Lung (tissue), 12 donors: ENCODE results near the gene DNAH1. TPM values are rescaled to one million over a fixed set of nuclear protein-coding genes. Genes with fewer than 3 reads are reported as not detected.

Experiments
- ATAC-seq: fragments of 200-7000 bp; cut with Tn5 transposase; one replicate; pipeline ENCODE4 v1.9.1; 2020; ENCODE audit warnings: moderate number of reproducible peaks; ENCODE audit not compliant: insufficient read depth, low FRiP score
- DNase-seq, 3 donors: peaks; one replicate each; pipeline ENCODE4 v3.0.0-alpha.2; 2013 to 2017
- H3K27ac ChIP-seq, 2 donors: one replicate each; pipeline ENCODE4 v1.5.1; 2013; ENCODE audit warnings: mild to moderate bottlenecking in 2 of 2, moderate library complexity in 2 of 2, control low read depth in 1 of 2, inconsistent platforms in 1 of 2, low read depth in 1 of 2, low read length in 1 of 2
- H3K27me3 ChIP-seq, 3 donors: one replicate each; pipeline ENCODE4 v1.5.1; 2013; ENCODE audit warnings: low read length in 2 of 3; ENCODE audit not compliant: control insufficient read depth in 3 of 3, insufficient read depth in 3 of 3
- H3K36me3 ChIP-seq, 4 donors: one replicate each; pipeline ENCODE4 v1.5.1; 2013; ENCODE audit warnings: low read length in 4 of 4, mild to moderate bottlenecking in 1 of 4, moderate library complexity in 1 of 4; ENCODE audit not compliant: control insufficient read depth in 4 of 4, insufficient read depth in 4 of 4
- H3K4me1 ChIP-seq, 5 donors: one replicate each; pipeline ENCODE4 v1.5.1; 2013; ENCODE audit warnings: low read length in 5 of 5, mild to moderate bottlenecking in 2 of 5, moderate library complexity in 1 of 5; ENCODE audit not compliant: control insufficient read depth in 5 of 5, insufficient read depth in 5 of 5
- H3K4me3 ChIP-seq: one replicate; pipeline ENCODE4 v1.5.1; 2013; ENCODE audit warnings: mild to moderate bottlenecking, control low read depth, moderate library complexity
- H3K9ac ChIP-seq, 2 donors: one replicate each; pipeline ENCODE4 v1.5.1; 2013; ENCODE audit warnings: low read length in 2 of 2, control low read depth in 1 of 2; ENCODE audit not compliant: insufficient read depth in 1 of 2
- H3K9me3 ChIP-seq, 4 donors: one replicate each; pipeline ENCODE4 v1.5.1; 2013; ENCODE audit warnings: low read length in 3 of 4, mild to moderate bottlenecking in 1 of 4, moderate library complexity in 1 of 4; ENCODE audit not compliant: control insufficient read depth in 4 of 4, insufficient read depth in 3 of 4
- CTCF ChIP-seq: IDR thresholded peaks from 2 replicates; pipeline ENCODE4 v1.5.1; 2012; ENCODE audit warnings: mild to moderate bottlenecking; ENCODE audit errors: control extremely low read depth, extremely low read depth
- WGBS, 2 donors: extraction: QIAGEN DNeasy Blood & Tissue Kit; methylation state at CpG; one replicate each; pipeline ENCODE4 v1.1.7; 2013; 5-methylcytosine and 5-hydroxymethylcytosine counted together
- polyA plus RNA-seq, 2 donors: library from polyadenylated mRNA; stranded (reverse); fragments of 200-250 nt; gene quantifications; one replicate each; pipeline ENCODE4 v1.2.1, GENCODE V29; 2013
- total RNA-seq, 2 donors: library from RNA; depleted of rRNA in 1 of 2; stranded (reverse); fragments of >200 nt in 1 of 2; gene quantifications; one replicate each; pipeline ENCODE4 v1.2.1, GENCODE V29; 2014 to 2021
- donor health status: control.
- donor health status: control.
- donor health status: Bipolar disorder and iron deficiency.
- donor health status: healthy.
- donor health status: DM: yes; HTN: yes; CAD: no.

Gene DNAH1
- total and polyA plus RNA-seq, 4 donors: 6.1 to 21.5 (median 11.4) TPM

DNA sequence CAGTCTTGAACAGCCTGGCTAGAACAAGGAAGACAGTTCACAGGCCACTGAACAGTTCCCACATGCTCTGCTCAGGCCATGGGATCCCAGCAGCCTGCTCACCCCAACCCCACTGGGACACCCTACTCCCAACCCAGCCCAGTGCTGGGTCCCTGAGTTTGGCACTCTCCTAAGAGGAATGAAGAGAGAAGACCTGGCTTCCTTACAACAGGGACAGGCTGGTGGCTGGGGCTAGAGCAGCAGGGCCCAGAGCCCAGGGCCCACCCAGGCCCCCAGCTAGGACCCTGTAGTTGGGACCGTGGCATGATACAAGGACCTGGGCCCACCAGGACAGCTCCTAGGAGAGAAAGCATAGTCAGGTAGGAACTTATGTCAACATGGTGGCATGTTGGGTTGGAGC is 85.4 kb downstream of the DNAH1 start:
- ATAC-seq (no peak), DNase-seq (no peak)
- Histone ChIP-seq H3K4me3 (no peak overlapping the region), H3K9ac (no peak overlapping the region), H3K9me3 (no peaks in the 10 kb centered on the region), H3K36me3 (peaks cover 19 to 65% (median 35%) of the 10 kb centered on the region in 4 donors), H3K27ac (no peak overlapping the region), H3K4me1 (no peaks in the 10 kb centered on the region), H3K27me3 (no peaks in the 10 kb centered on the region)
- TF ChIP-seq CTCF: no peak
- WGBS, 2 donors: 95 to 100% methylated on average over 1 of the region's 1 CpG

DNA sequence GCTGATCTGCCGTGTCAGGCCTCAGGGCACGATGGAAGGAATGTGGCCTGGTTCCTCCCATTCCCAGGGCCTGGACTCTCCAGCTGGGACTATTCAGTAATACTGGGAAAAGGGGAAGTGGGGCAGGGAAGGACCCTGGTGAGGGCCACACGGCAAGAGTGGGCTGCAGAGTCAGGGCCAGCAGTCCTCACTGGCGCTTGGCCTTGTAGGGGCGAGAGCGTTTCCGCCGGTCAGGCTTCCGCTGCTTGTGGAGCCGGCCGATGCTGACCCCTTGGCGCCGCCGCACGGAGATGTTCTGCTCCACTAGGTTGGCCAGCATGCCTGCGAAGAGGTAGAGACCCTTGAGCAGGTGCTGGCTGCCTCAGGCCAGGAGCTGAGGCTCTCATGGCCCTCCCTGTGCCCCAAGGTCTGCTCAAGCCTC is 86.0 kb downstream of the DNAH1 start:
- Histone ChIP-seq H3K36me3 (peaks cover 19 to 71% (median 40%) of the 10 kb centered on the region in 4 donors), H3K27me3 (no peaks in the 10 kb centered on the region)
- no peak for TF ChIP-seq CTCF

DNA sequence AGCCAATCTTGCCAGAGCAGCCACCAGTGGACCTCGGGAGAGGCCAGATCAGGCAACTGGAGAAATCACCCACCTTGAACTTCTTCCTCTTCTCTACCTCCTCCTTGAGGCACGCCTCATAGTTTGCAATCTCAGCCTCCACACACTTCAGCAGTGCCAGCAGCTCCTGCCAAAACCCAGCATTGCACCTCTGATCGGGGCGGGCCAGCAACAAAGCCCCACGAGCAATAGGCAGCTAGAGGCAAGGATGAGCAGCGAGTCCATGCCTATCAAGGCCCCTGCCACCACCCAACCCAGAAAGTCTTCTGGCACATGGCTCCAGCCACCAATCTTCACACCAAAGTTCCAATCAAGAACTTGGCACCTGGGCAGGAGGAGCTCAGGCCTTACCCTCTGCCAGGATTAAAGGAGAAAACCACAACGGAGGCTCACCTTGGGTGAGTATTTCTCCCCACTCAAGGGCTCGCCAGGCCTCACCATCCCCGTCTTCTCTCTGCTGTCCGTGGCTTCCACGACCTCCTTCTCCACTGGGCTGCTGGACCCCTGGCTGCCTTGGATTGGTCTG is 86.7 kb downstream of the DNAH1 start:
- Histone ChIP-seq H3K9ac (no peak overlapping the region), H3K9me3 (no peaks in the 10 kb centered on the region), H3K36me3 (peaks cover 19 to 76% (median 46%) of the 10 kb centered on the region in 4 donors), H3K27ac (no peak overlapping the region), H3K4me3 (no peak overlapping the region), H3K27me3 (no peaks in the 10 kb centered on the region), H3K4me1 (no peaks in the 10 kb centered on the region)
- DNase-seq: no peak
- TF ChIP-seq CTCF: no peak
- 95 to 96% methylated on average over 11 of the region's 11 CpGs for whole genome bisulfite sequencing, 2 donors
- no peak for ATAC-seq

More for the DNA sequence above, 86.0 kb downstream of the DNAH1 start:
- ATAC-seq (no peak), DNase-seq (no peak)
- no peaks in the 10 kb centered on the region for H3K4me1 ChIP-seq
- 96 to 98% methylated on average over 16 of the region's 16 CpGs for WGBS, 2 donors
- no peaks in the 10 kb centered on the region for H3K9me3 ChIP-seq
- no peak overlapping the region for H3K27ac ChIP-seq
- no peak overlapping the region for H3K4me3 ChIP-seq
- no peak overlapping the region for H3K9ac ChIP-seq
